GM12892 (cell line): ENCODE data around the gene MEOX1.

Experiments used
- POLR2A ChIP-seq: IDR thresholded peaks from 2 replicates; pipeline ENCODE4 v1.6.1; 2011; ENCODE audit warnings: low read depth, low read length, control low read depth
- POLR2AphosphoS5 ChIP-seq: IDR thresholded peaks from 2 replicates; pipeline ENCODE4 v1.6.1; 2011; ENCODE audit warnings: low read depth, low read length, control low read depth

- TF ChIP-seq POLR2A (no peak), POLR2AphosphoS5 (no peak)
These were observed 41.1 kb downstream of the MEOX1 start for GRCh38 chr17:43620581-43620980.
